ENCODE data around the gene EMC6. TPM values are rescaled to one million over a fixed set of nuclear protein-coding genes. Genes with fewer than 3 reads are reported as not detected.
A peak's percentile ranks its signal among the peaks of the same experiment; 100 is the strongest.

EMC6 gene
- total RNA-seq, 1 experiment from 2014 or later, result 72.2 TPM

- H3K18ac ChIP-seq (ENCODE audit: insufficient read length, low read depth, low read length), result no peak overlapping the region
- no peaks in the 10 kb centered on the region for H3K9me3 ChIP-seq (ENCODE audit: control insufficient read depth, low read depth, low read length)
- no peak overlapping the region for H4K5ac ChIP-seq (ENCODE audit: insufficient read length, low read depth, low read length)
- no peak overlapping the region for H2BK12ac ChIP-seq (ENCODE audit: insufficient read length, low read depth, low read length)
- no peaks in the 10 kb centered on the region for H3K27me3 ChIP-seq (ENCODE audit: insufficient read depth, low read length)
- H3K79me2 ChIP-seq (ENCODE audit: insufficient read depth, low read length), result no peaks in the 10 kb centered on the region
- no peaks in the 10 kb centered on the region; the same call in 1 of the 2 replicates for H3K4me1 ChIP-seq (ENCODE audit: insufficient read depth, low read length)
- no peak overlapping the region for H3K4me2 ChIP-seq (ENCODE audit: insufficient read depth, insufficient read length, low read length)
- no peak overlapping the region for H4K8ac ChIP-seq (replicated peaks; ENCODE audit: insufficient read length, low read depth, low read length)
- H3K27ac ChIP-seq (ENCODE audit: insufficient read length, low read depth, low read length), result no peak overlapping the region
- H2AFZ ChIP-seq (ENCODE audit: low read length), result no peak overlapping the region
- Mint-ChIP-seq H3K9me3 (no peaks in the 10 kb centered on the region), H3K27me3 (ENCODE audit: low read depth) (0 out of 2 replicates have a peak, but pooled peaks cover 1% of the 10 kb centered on the region), H3K36me3 (ENCODE audit: insufficient read depth in 1 of 3, low read depth in 3 of 3) (peaks cover 1 to 21% (median 12%) of the 10 kb centered on the region in 3 experiments; a peak in 4 of 7 replicates), H3K4me3 (no peak overlapping the region), H3K4me1 (peaks cover 10 to 13% of the 10 kb centered on the region in 2 experiments; a peak in 3 of 4 replicates), H3K27ac (peak overlapping the region in 1 of 3 experiments; percentile 90; a peak in 1 of 7 replicates)
- H3K4ac ChIP-seq (ENCODE audit: low read depth, low read length), result no peak overlapping the region
- no peaks in the 10 kb centered on the region for H4K20me1 ChIP-seq (ENCODE audit: control insufficient read depth, insufficient read depth, insufficient read length)
- H2BK20ac ChIP-seq (ENCODE audit: low read depth, low read length, poor library complexity, severe bottlenecking), result no peak overlapping the region
- peak overlapping the region; percentile 65 for H2BK5ac ChIP-seq (ENCODE audit: insufficient read length, low read length)
- no peak for DNase-seq
- no peak overlapping the region for H2BK15ac ChIP-seq (ENCODE audit: low read depth, low read length)
- no peak overlapping the region for H3K56ac ChIP-seq (ENCODE audit: insufficient read length, low read depth, low read length)
- no CpG with 5 or more reads among the region's 5 CpGs for whole genome bisulfite sequencing (ENCODE audit: extremely low coverage, insufficient read length, low lambda C conversion rate)
- H3T11ph ChIP-seq (ENCODE audit: low read length), result no peak overlapping the region
- H3K23ac ChIP-seq (ENCODE audit: insufficient read length, low read depth, low read length), result no peak overlapping the region
- H3K79me1 ChIP-seq (ENCODE audit: insufficient read depth, low read depth, low read length, poor library complexity, severe bottlenecking), result no peaks in the 10 kb centered on the region
- TF ChIP-seq CTCF (conservative IDR thresholded peaks at IDR 0.05), result no peak
- no peak overlapping the region for H2AK5ac ChIP-seq (ENCODE audit: insufficient read length, low read length)
- no peaks in the 10 kb centered on the region for H3K23me2 ChIP-seq (ENCODE audit: insufficient read length, low read depth, low read length, poor library complexity, severe bottlenecking)
- no peak overlapping the region for H4K91ac ChIP-seq (ENCODE audit: insufficient read length, low read depth, low read length)
- no peak overlapping the region; the same call in 1 of the 2 replicates for H3K14ac ChIP-seq (ENCODE audit: insufficient read depth, low read length)
- no peak overlapping the region for H2BK120ac ChIP-seq (ENCODE audit: low read depth, low read length, poor library complexity, severe bottlenecking)
- no peak overlapping the region for H3K9ac ChIP-seq (ENCODE audit: extremely low read depth, insufficient read length, low read length)
Measured at GRCh38 chr17:3645310-3645709, 23.3 kb upstream of the EMC6 start.
